HAP-1 (cell line): Measurements from ENCODE around the gene CEACAM7.

Source experiments
- DNase-seq, 2 experiments: peaks; one replicate each; pipeline ENCODE4 v3.0.0-alpha.2; 2016 to 2020; ENCODE audit warnings: low spot score in 2 of 2
- H3K27me3 ChIP-seq: fragments of 250-450 bp; sonication (Bioruptor Pico); 2 replicates; pipeline ENCODE4 v1.5.1; 2020; ENCODE audit warnings: low read depth, mild to moderate bottlenecking, moderate library complexity
- H3K36me3 ChIP-seq: fragments of 250-450 bp; sonication (Bioruptor Pico); replicated peaks from 2 replicates; pipeline ENCODE4 v1.5.1; 2020; ENCODE audit warnings: mild to moderate bottlenecking
- H3K4me1 ChIP-seq: fragments of 250-450 bp; sonication (Bioruptor Pico); 2 replicates; pipeline ENCODE4 v1.5.1; 2020; ENCODE audit warnings: mild to moderate bottlenecking
- H3K4me3 ChIP-seq: fragments of 250-450 bp; sonication (Bioruptor Pico); 2 replicates; pipeline ENCODE4 v1.5.1; 2020; ENCODE audit warnings: mild to moderate bottlenecking, moderate library complexity
- H3K9me3 ChIP-seq: fragments of 250-450 bp; sonication (Bioruptor Pico); 2 replicates; pipeline ENCODE4 v1.5.1; 2020; ENCODE audit warnings: mild to moderate bottlenecking, moderate library complexity
- in situ Hi-C: fragments of 300-500 bp; cut with MboI; formaldehyde crosslinking; loops from 3 replicates; pipeline ENCODE4 v1.14.3; 2020; ENCODE audit warnings: low sequenced_read_pairs, inconsistent platforms, mixed read lengths

The CEACAM7 gene

GRCh38 chr19:41706741-41707501 is 18.9 kb upstream of the CEACAM7 start:
- H3K9me3 ChIP-seq: no peaks in the 10 kb centered on the region
- peak overlapping the region; percentile 15; the same call in 1 of the 2 replicates for H3K4me3 ChIP-seq
- peak; percentile 57 to 77 for DNase-seq
- no peaks in the 10 kb centered on the region for H3K4me1 ChIP-seq
- peaks cover 12% of the 10 kb centered on the region for H3K27me3 ChIP-seq
- H3K36me3 ChIP-seq: no peaks in the 10 kb centered on the region
- in situ Hi-C loops: no loop called here

GRCh38 chr19:41705393-41706174 is 17.5 kb upstream of the CEACAM7 start:
- peak in 1 of 2 experiments; percentile 52 for DNase-seq
- H3K9me3 ChIP-seq: no peaks in the 10 kb centered on the region
- H3K27me3 ChIP-seq: peaks cover 7% of the 10 kb centered on the region; the same call in 1 of the 2 replicates
- H3K36me3 ChIP-seq: no peaks in the 10 kb centered on the region
- no peak overlapping the region for H3K4me3 ChIP-seq
- in situ Hi-C loops: no loop called here
- H3K4me1 ChIP-seq: no peaks in the 10 kb centered on the region

GRCh38 chr19:41703602-41704293 is 15.7 kb upstream of the CEACAM7 start:
- Histone ChIP-seq H3K4me3 (no peak overlapping the region), H3K9me3 (no peaks in the 10 kb centered on the region), H3K27me3 (peaks cover 7% of the 10 kb centered on the region; the same call in 1 of the 2 replicates), H3K36me3 (no peaks in the 10 kb centered on the region), H3K4me1 (no peaks in the 10 kb centered on the region)
- no peak for DNase-seq
- in situ Hi-C loops: no loop called here

GRCh38 chr19:41702171-41702651 is 14.1 kb upstream of the CEACAM7 start:
- in situ Hi-C loops: no loop called here
- Histone ChIP-seq H3K4me1 (no peaks in the 10 kb centered on the region), H3K9me3 (no peaks in the 10 kb centered on the region), H3K27me3 (peaks cover 7% of the 10 kb centered on the region; the same call in 1 of the 2 replicates), H3K4me3 (no peak overlapping the region), H3K36me3 (no peaks in the 10 kb centered on the region)
- no peak for DNase-seq

- peak in 1 of 2 experiments; percentile 23 for DNase-seq
- in situ Hi-C loops: no loop called here
- Histone ChIP-seq H3K9me3 (no peaks in the 10 kb centered on the region), H3K4me3 (no peak overlapping the region), H3K36me3 (no peaks in the 10 kb centered on the region), H3K4me1 (no peaks in the 10 kb centered on the region), H3K27me3 (peaks cover 7% of the 10 kb centered on the region; the same call in 1 of the 2 replicates)
These were observed 13.5 kb upstream of the CEACAM7 start for GRCh38 chr19:41701401-41702075.

- no peaks in the 10 kb centered on the region for H3K9me3 ChIP-seq
- no peaks in the 10 kb centered on the region for H3K36me3 ChIP-seq
- H3K4me3 ChIP-seq: no peak overlapping the region
- in situ Hi-C loops: no loop called here
- peaks cover 7% of the 10 kb centered on the region; the same call in 1 of the 2 replicates for H3K27me3 ChIP-seq
- no peaks in the 10 kb centered on the region for H3K4me1 ChIP-seq
- DNase-seq: no peak
These were observed 12.5 kb upstream of the CEACAM7 start for GRCh38 chr19:41700381-41701195.

GRCh38 chr19:41699968-41700323 is 11.9 kb upstream of the CEACAM7 start:
- in situ Hi-C loops: no loop called here

GRCh38 chr19:41699231-41699967 is 11.3 kb upstream of the CEACAM7 start:
- Histone ChIP-seq H3K36me3 (no peaks in the 10 kb centered on the region), H3K9me3 (no peaks in the 10 kb centered on the region), H3K4me3 (no peak overlapping the region), H3K27me3 (peaks cover 4% of the 10 kb centered on the region; the same call in 1 of the 2 replicates), H3K4me1 (no peaks in the 10 kb centered on the region)
- in situ Hi-C loops: no loop called here
- no peak for DNase-seq

More at GRCh38 chr19:41699968-41700323, 11.9 kb upstream of the CEACAM7 start:
- no peaks in the 10 kb centered on the region for H3K36me3 ChIP-seq
- DNase-seq: no peak
- H3K27me3 ChIP-seq: peaks cover 4% of the 10 kb centered on the region; the same call in 1 of the 2 replicates
- H3K4me3 ChIP-seq: no peak overlapping the region
- no peaks in the 10 kb centered on the region for H3K4me1 ChIP-seq
- H3K9me3 ChIP-seq: no peaks in the 10 kb centered on the region

- Histone ChIP-seq H3K27me3 (no peaks in the 10 kb centered on the region; the same call in 1 of the 2 replicates), H3K9me3 (no peaks in the 10 kb centered on the region), H3K36me3 (no peaks in the 10 kb centered on the region), H3K4me1 (no peaks in the 10 kb centered on the region), H3K4me3 (no peak overlapping the region)
- no peak for DNase-seq
- in situ Hi-C loops: no loop called here
These were observed 10.7 kb upstream of the CEACAM7 start for GRCh38 chr19:41698746-41699230.

- Histone ChIP-seq H3K36me3 (no peaks in the 10 kb centered on the region), H3K27me3 (no peaks in the 10 kb centered on the region), H3K9me3 (no peaks in the 10 kb centered on the region), H3K4me1 (no peaks in the 10 kb centered on the region), H3K4me3 (no peak overlapping the region)
- DNase-seq: no peak
- in situ Hi-C loops: no loop called here
These were observed 9.3 kb upstream of the CEACAM7 start for GRCh38 chr19:41697198-41697855.

GRCh38 chr19:41696402-41697197 is 8.5 kb upstream of the CEACAM7 start:
- in situ Hi-C loops: no loop called here
- Histone ChIP-seq H3K4me1 (no peaks in the 10 kb centered on the region), H3K9me3 (no peaks in the 10 kb centered on the region), H3K36me3 (no peaks in the 10 kb centered on the region), H3K4me3 (no peak overlapping the region), H3K27me3 (no peaks in the 10 kb centered on the region)
- peak in 1 of 2 experiments; percentile 19 for DNase-seq
